HEK293 (cell line): ENCODE measurements around the gene OTUB1.

ENCODE experiments used
- KLF16 ChIP-seq: fragments of 450-650 bp; formaldehyde crosslinking; IDR thresholded peaks from 2 replicates; pipeline ENCODE4 v1.5.1; 2017; ENCODE audit warnings: missing biosample characterization, missing genetic modification characterization
- MEIS1 ChIP-seq: sonication (generic); formaldehyde crosslinking; IDR thresholded peaks from 2 replicates; pipeline ENCODE4 v1.8.1; 2022; ENCODE audit warnings: missing genetic modification reagents, mild to moderate bottlenecking, borderline replicate concordance
- PATZ1 ChIP-seq: fragments of 450-650 bp; formaldehyde crosslinking; IDR thresholded peaks from 2 replicates; pipeline ENCODE4 v1.5.1; 2016; ENCODE audit warnings: missing biosample characterization, missing genetic modification characterization
- PRDM6 ChIP-seq: fragments of 450-650 bp; formaldehyde crosslinking; IDR thresholded peaks from 2 replicates; pipeline ENCODE4 v1.5.1; 2017; ENCODE audit warnings: missing biosample characterization, missing genetic modification characterization
- ZIC2 ChIP-seq: fragments of 450-650 bp; formaldehyde crosslinking; IDR thresholded peaks from 2 replicates; pipeline ENCODE4 v1.5.1; 2016; ENCODE audit warnings: missing biosample characterization, missing genetic modification characterization
- ZNF132 ChIP-seq: fragments of 450-650 bp; formaldehyde crosslinking; IDR thresholded peaks from 2 replicates; pipeline ENCODE4 v1.5.1; 2017; ENCODE audit warnings: missing biosample characterization, missing genetic modification characterization, borderline replicate concordance
- ZNF133 ChIP-seq: fragments of 450-650 bp; formaldehyde crosslinking; IDR thresholded peaks from 2 replicates; pipeline ENCODE4 v1.5.1; 2016; ENCODE audit warnings: missing biosample characterization, missing genetic modification characterization
- ZNF19 ChIP-seq: fragments of 450-650 bp; formaldehyde crosslinking; IDR thresholded peaks from 2 replicates; pipeline ENCODE4; 2016; ENCODE audit warnings: missing biosample characterization, missing genetic modification characterization, low read depth
- ZNF24 ChIP-seq: fragments of 450-650 bp; formaldehyde crosslinking; IDR thresholded peaks from 2 replicates; pipeline ENCODE4 v1.5.1; 2016; ENCODE audit warnings: missing biosample characterization, missing genetic modification characterization
- ZNF292 ChIP-seq: fragments of 450-650 bp; formaldehyde crosslinking; IDR thresholded peaks from 2 replicates; pipeline ENCODE4 v1.5.1; 2016; ENCODE audit warnings: low read depth, missing biosample characterization, missing genetic modification characterization, borderline replicate concordance
- ZNF302 ChIP-seq: fragments of 450-650 bp; formaldehyde crosslinking; IDR thresholded peaks from 2 replicates; pipeline ENCODE4 v1.5.1; 2016; ENCODE audit warnings: missing biosample characterization, missing genetic modification characterization, low read depth
- ZNF324 ChIP-seq: fragments of 450-650 bp; formaldehyde crosslinking; IDR thresholded peaks from 2 replicates; pipeline ENCODE4 v1.5.1; 2016; ENCODE audit warnings: missing biosample characterization, missing genetic modification characterization
- ZNF404 ChIP-seq: fragments of 450-650 bp; formaldehyde crosslinking; IDR thresholded peaks from 2 replicates; pipeline ENCODE4 v1.5.1; 2017; ENCODE audit warnings: missing biosample characterization, missing genetic modification characterization
- ZNF449 ChIP-seq: fragments of 450-650 bp; formaldehyde crosslinking; IDR thresholded peaks from 2 replicates; pipeline ENCODE4 v1.5.1; 2017; ENCODE audit warnings: missing biosample characterization, mild to moderate bottlenecking, missing genetic modification characterization, moderate library complexity
- ZNF518A ChIP-seq: fragments of 450-650 bp; formaldehyde crosslinking; conservative IDR thresholded peaks from 2 replicates; pipeline ENCODE4 v1.5.1; 2016; ENCODE audit warnings: low read depth, missing biosample characterization, missing genetic modification characterization
- ZNF610 ChIP-seq: fragments of 450-650 bp; formaldehyde crosslinking; IDR thresholded peaks from 2 replicates; pipeline ENCODE4 v1.5.1; 2016; ENCODE audit warnings: missing biosample characterization, missing genetic modification characterization, borderline replicate concordance
- ZNF629 ChIP-seq: fragments of 450-650 bp; formaldehyde crosslinking; IDR thresholded peaks from 2 replicates; pipeline ENCODE4 v1.5.1; 2017; ENCODE audit warnings: missing biosample characterization, missing genetic modification characterization
- ZNF658 ChIP-seq: fragments of 450-650 bp; formaldehyde crosslinking; IDR thresholded peaks from 2 replicates; pipeline ENCODE4; 2016; ENCODE audit warnings: missing biosample characterization, missing genetic modification characterization
- ZNF837 ChIP-seq: fragments of 450-650 bp; formaldehyde crosslinking; IDR thresholded peaks from 2 replicates; pipeline ENCODE4 v1.5.1; 2016; ENCODE audit warnings: missing biosample characterization, missing genetic modification characterization
- ZSCAN23 ChIP-seq: fragments of 450-650 bp; formaldehyde crosslinking; IDR thresholded peaks from 2 replicates; pipeline ENCODE4 v1.5.1; 2016; ENCODE audit warnings: missing biosample characterization, missing genetic modification characterization
- TF ChIP-seq, protein P1 (sequence below): fragments of 450-650 bp; formaldehyde crosslinking; conservative IDR thresholded peaks from 2 replicates; pipeline ENCODE4 v1.5.1; 2016; ENCODE audit warnings: low read depth, missing biosample characterization, missing genetic modification characterization
- TF ChIP-seq, protein P2 (sequence below): fragments of 450-650 bp; formaldehyde crosslinking; IDR thresholded peaks from 2 replicates; pipeline ENCODE4 v1.5.1; 2017; ENCODE audit warnings: missing biosample characterization, missing genetic modification characterization

OTUB1 gene

DNA sequence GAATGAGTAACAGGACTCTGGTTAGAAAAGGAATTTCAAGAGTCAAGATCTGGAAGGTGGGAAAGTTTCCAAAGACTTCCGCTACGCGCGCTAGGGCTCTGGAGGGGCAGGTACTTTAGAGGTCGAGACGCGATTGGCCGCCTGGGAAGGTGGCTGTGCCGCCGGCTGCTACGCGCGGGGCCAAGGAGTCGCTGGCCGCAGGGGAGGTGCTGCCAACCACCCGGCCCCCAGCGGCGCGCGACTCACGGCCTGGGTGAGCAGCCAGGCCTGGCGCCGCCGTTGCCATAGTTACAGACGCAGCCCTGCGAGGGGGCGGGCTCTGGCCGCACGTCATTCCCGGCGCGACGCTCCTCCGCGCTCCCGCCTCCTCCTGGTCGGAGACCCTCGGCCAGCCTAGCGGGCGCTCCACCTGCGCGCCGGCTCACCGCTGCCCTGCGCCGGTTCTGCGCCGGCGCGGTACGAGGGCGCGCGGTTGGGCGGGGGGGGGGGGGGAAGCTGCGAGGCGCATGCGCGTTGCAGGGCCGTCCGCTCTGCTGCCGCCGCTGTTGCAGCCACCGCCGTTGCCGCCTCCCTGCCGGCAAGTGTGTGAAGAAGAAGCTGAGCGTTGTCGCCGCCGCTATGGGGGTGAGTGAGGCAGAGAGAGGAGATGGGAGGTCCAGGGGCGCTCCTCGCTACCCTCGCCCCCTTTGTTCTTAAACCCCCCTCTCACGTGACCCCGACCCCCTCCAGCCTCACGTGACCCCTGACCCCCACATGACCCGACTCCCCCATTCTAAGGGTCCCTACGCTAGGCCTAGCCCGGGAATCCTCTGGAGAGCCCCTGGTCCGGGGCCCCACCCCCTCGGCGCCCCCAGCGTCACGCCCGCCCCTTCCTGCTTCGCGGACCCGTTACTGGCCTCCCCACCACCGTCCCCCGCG is 47.5 kb upstream of the OTUB1 start, which contains the start of gene NAA40 (continued):
- TF ChIP-seq, protein P1, sequence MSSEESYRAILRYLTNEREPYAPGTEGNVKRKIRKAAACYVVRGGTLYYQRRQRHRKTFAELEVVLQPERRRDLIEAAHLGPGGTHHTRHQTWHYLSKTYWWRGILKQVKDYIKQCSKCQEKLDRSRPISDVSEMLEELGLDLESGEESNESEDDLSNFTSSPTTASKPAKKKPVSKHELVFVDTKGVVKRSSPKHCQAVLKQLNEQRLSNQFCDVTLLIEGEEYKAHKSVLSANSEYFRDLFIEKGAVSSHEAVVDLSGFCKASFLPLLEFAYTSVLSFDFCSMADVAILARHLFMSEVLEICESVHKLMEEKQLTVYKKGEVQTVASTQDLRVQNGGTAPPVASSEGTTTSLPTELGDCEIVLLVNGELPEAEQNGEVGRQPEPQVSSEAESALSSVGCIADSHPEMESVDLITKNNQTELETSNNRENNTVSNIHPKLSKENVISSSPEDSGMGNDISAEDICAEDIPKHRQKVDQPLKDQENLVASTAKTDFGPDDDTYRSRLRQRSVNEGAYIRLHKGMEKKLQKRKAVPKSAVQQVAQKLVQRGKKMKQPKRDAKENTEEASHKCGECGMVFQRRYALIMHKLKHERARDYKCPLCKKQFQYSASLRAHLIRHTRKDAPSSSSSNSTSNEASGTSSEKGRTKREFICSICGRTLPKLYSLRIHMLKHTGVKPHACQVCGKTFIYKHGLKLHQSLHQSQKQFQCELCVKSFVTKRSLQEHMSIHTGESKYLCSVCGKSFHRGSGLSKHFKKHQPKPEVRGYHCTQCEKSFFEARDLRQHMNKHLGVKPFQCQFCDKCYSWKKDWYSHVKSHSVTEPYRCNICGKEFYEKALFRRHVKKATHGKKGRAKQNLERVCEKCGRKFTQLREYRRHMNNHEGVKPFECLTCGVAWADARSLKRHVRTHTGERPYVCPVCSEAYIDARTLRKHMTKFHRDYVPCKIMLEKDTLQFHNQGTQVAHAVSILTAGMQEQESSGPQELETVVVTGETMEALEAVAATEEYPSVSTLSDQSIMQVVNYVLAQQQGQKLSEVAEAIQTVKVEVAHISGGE (tag by site-specific recombination), result no peak
- TF ChIP-seq ZNF449 (tag by site-specific recombination), result peak; percentile 72
- peak; percentile 32; the same call in 1 of the 2 replicates for TF ChIP-seq ZNF629 (tag by site-specific recombination)
- TF ChIP-seq, protein P2, sequence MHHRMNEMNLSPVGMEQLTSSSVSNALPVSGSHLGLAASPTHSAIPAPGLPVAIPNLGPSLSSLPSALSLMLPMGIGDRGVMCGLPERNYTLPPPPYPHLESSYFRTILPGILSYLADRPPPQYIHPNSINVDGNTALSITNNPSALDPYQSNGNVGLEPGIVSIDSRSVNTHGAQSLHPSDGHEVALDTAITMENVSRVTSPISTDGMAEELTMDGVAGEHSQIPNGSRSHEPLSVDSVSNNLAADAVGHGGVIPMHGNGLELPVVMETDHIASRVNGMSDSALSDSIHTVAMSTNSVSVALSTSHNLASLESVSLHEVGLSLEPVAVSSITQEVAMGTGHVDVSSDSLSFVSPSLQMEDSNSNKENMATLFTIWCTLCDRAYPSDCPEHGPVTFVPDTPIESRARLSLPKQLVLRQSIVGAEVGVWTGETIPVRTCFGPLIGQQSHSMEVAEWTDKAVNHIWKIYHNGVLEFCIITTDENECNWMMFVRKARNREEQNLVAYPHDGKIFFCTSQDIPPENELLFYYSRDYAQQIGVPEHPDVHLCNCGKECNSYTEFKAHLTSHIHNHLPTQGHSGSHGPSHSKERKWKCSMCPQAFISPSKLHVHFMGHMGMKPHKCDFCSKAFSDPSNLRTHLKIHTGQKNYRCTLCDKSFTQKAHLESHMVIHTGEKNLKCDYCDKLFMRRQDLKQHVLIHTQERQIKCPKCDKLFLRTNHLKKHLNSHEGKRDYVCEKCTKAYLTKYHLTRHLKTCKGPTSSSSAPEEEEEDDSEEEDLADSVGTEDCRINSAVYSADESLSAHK (tag by site-specific recombination), result no peak
- no peak for TF ChIP-seq ZNF658 (tag by site-specific recombination)
- TF ChIP-seq ZNF132 (tag by site-specific recombination), result no peak
- TF ChIP-seq ZNF19 (tag by site-specific recombination), result no peak
- TF ChIP-seq MEIS1, result no peak
- TF ChIP-seq ZIC2, result peak; percentile 40
- TF ChIP-seq PATZ1 (tag by site-specific recombination), result peak; percentile 84
- no peak for TF ChIP-seq ZNF404
- no peak for TF ChIP-seq ZNF837 (tag by site-specific recombination)
- TF ChIP-seq ZNF133 (tag by site-specific recombination), result no peak
- 0 out of 2 replicates have a peak, but pooled peaks have one; percentile 11 for TF ChIP-seq KLF16 (tag by site-specific recombination)
- no peak for TF ChIP-seq ZNF324 (tag by site-specific recombination)
- TF ChIP-seq ZNF24 (tag by site-specific recombination), result no peak
- no peak for TF ChIP-seq ZNF518A (tag by site-specific recombination)
- no peak for TF ChIP-seq ZNF610 (tag by site-specific recombination)
- no peak for TF ChIP-seq ZNF302 (tag by site-specific recombination)
- TF ChIP-seq ZSCAN23, result no peak
- no peak for TF ChIP-seq ZNF292 (tag by site-specific recombination)
- TF ChIP-seq PRDM6, result no peak
